WI38 (cell line): ENCODE data around the gene TLK2.

Experiments
- H3K4me3 ChIP-seq: 2 replicates; pipeline ENCODE4 v1.5.1; 2011; ENCODE audit warnings: low read depth, mild to moderate bottlenecking, control low read depth, low read length
- TF ChIP-seq, protein P1 (sequence below): IDR thresholded peaks from 2 replicates; pipeline ENCODE4 v1.5.1; 2012; ENCODE audit warnings: low read depth, mild to moderate bottlenecking, control low read depth, low read length

TLK2 gene

DNA sequence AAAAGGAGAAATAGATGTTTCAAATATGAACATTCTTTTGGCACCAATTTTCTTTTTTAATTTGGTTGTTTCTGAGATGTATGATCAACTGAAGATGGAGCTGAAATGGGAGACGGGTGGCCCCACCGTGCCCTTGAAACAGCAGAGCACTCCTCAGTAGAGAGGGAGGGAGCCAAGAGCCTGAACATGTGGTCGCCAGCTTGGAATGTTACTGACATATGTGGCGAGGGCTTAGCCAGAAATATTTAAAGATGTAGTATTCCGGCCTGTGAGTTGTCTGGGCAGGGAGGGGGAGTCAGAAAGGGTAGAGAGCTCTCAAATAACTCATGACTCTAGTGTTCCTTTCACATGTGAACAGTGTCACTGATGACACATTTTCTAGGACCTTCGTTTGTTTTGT, 135.5 kb downstream of the TLK2 start:
- TF ChIP-seq, protein P1, sequence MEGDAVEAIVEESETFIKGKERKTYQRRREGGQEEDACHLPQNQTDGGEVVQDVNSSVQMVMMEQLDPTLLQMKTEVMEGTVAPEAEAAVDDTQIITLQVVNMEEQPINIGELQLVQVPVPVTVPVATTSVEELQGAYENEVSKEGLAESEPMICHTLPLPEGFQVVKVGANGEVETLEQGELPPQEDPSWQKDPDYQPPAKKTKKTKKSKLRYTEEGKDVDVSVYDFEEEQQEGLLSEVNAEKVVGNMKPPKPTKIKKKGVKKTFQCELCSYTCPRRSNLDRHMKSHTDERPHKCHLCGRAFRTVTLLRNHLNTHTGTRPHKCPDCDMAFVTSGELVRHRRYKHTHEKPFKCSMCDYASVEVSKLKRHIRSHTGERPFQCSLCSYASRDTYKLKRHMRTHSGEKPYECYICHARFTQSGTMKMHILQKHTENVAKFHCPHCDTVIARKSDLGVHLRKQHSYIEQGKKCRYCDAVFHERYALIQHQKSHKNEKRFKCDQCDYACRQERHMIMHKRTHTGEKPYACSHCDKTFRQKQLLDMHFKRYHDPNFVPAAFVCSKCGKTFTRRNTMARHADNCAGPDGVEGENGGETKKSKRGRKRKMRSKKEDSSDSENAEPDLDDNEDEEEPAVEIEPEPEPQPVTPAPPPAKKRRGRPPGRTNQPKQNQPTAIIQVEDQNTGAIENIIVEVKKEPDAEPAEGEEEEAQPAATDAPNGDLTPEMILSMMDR = no peak

DNA sequence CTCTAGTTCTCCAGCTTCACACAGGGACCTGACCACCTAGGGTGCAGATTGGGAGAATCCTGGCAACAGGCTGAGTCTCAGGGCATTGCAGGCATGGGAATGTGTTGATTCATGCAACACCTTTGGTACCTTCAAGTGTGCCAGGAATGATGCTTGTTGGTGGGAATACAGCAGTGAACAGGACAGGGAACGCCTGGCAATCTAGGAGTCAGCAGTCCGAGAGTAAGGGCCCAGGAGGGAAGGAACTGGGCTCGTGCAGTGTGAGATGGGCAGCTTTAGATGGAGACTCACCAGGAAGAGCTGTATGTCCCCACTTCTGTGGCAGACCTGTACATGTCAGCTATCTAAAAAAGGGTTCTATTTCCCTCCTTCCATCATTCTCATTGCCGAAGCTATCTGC, 136.9 kb downstream of the TLK2 start:
- TF ChIP-seq, protein P1 = no peak
- no peak overlapping the region for H3K4me3 ChIP-seq

More for the DNA sequence above, 135.5 kb downstream of the TLK2 start:
- no peak overlapping the region for H3K4me3 ChIP-seq

DNA sequence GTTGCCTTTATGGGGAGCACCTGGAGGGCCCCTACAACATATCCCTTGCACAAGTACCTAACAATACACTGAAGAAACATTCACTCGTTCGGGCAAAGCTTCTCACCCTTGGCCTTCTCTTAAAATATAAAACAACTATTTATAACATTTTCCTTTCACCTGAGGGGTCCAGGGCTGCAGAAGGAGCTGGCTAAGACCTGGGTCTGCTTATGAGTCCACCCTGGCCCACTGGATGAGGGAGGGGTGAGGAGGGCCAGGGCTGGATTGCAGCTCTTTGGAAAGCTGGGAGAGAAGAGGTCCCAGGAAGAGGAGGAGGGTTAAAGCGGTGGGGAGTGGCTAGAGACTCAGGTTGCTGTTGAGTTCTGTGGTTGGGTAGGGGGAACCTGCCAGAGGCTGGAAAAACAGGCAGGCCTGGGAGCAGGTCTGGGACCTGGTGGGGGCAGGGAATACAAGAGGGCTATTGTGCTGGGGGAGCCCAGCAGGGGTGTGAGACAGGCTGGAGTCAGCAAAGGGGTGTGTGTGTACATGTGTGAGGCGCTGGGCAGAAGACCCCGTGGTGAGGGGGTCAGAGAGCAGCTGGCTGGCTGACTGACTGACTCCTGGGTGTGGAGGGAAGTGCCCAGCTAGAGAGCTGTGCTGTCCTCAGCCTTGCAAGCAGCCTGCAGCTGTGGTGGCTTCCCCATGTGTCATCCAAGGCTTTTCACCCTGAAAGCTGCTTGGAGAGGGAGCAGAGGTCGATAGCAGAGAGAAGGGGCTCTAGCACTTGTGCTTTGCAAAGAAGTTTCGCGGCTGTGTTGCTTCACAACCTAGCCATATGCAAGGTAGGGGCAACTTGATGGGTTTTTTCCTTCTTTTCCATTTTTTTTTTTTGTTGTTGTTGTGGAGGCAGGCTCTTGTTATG, 138.6 kb downstream of the TLK2 start:
- TF ChIP-seq, protein P1 = no peak
- H3K4me3 ChIP-seq = no peak overlapping the region

DNA sequence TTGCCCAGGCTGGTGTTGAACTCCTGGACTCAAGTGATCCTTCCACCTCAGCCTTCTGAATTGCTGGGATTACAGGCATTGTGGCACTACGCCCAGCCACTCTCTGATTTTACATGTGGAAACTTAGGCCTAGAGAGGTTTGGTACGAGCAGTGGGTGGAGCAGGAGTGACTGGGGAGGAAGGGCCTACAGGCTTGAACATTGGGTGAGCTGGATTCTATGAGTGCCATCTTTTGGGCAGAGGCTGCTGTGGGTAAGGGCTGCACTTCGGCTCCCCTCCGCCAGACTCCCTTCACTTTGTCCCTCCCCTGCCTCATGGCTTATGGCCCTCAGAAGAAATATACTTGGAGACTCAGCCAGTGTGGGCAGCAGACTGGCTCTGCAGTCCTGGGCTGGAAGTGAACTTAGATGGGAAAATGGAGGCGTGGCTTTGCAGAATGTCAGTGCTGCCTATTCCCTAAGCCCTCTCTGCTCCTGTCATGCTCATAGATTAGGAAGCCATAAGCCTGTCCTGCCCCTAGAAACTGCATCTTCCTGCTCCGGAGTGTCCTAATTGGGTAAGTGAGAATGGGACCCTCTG, 139.4 kb downstream of the TLK2 start:
- TF ChIP-seq, protein P1 = no peak
- no peak overlapping the region for H3K4me3 ChIP-seq

DNA sequence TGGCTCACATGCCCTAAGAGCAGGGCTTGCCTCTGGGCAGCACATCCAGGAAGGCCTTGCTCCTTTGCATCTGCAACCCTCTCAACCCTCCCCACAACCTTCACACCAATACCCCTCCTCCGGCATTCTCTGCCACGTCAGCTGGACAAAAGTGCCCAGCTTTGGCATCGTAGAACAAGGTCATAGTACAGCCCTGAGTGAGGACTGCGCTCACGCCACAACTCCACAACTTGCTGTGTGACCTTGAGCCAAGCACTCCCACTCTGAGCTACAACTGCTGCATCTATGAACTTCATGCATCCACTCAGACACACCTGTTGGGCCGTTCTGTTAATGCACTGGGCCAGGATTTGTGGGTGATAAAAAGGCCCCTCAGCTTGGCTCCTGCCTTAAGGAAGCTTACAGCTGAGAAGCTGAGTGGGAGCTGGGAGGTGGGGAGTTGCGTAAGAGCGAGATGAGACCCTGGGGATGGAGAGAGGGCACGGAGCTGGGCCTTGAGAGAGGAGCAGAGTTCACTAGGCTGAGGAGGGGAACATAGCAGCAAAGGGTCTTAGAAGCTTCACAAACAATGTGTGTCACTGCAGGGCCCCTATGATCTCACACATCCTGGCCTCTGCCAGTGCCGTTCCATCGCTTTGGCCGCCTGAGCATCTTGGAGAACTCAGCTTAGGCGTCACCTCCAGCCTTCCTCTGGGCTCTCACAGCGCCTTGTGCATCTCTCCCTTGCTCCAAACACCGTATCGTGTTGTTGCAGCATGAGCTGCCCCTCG, 140.2 kb downstream of the TLK2 start:
- TF ChIP-seq, protein P1 = no peak
- H3K4me3 ChIP-seq = no peak overlapping the region

DNA sequence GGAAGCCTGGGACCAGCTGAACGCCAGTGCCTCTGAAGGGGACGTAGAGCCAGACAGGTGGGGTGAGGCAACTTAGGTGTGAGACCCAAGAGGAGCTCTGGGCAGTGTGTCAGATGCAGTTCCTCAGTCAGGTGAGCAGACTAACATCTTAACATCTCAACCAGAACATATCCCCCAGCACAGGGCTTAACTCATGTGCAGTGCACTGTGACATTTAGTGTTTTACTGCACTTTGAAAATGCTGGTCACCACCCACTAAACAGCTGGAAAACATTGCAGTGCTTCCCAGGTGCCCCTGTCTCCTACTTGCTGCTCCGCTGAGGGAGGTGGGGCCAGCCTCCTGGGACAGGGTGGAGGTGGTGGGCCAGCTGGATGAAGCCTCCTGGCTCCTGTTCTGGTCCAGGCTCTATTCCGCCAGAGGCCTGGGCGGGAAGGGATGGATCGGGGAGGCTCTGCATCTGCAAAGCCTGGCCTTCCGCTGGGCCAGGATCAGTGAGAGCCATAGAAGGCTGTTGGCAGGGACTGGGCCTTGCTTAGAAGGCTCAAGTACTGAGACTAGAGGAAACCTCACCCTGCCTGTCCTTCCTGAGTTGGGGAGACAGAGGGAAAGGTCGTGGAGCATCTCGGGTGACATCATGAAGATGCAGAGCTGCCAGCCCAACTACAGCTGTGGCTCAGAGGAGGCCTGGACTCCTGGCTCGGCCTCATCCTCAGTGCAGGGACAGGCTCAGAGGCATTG, 141.0 kb downstream of the TLK2 start:
- H3K4me3 ChIP-seq = no peak overlapping the region
- TF ChIP-seq, protein P1 = no peak
